ENCODE data around the gene KCNIP4. TPM values are rescaled to one million over a fixed set of nuclear protein-coding genes. Genes with fewer than 3 reads are reported as not detected.

KCNIP4 gene
- total and polyA plus RNA-seq, 10 of the 15 experiments (the other 5 are each of a cell fraction or from before 2014, with no cell fraction given), result 0.03 to 0.23 (median 0.13) TPM; not detected in 7

DNA sequence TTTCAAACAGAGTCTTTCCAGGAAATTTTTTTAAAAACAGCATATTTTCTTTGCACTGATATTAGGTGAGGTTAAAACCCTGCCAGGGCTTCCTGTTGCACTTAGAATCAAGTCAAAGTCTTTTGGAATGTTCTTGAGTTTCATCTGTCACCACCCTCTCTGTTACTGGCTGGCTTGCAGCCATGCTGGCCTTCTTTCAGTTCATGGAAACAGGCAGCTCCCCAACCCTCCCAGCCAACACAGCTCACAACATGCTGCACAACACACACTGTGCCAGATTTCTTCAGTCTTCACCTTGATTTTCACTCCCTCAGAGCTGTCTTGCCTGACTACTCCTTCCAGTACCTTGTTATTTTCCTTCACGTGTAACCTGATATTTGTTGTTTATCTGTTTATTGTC is 129.5 kb downstream of the KCNIP4 start:
- Histone ChIP-seq H2AFZ (ENCODE audit: control insufficient read depth, low read depth, low read length) (no peak overlapping the region), H3K27ac (ENCODE audit: control insufficient read depth, insufficient read depth) (no peak overlapping the region), H3K27me3 (replicated peaks in 1 of 2; ENCODE audit: control insufficient read depth in 2 of 2, insufficient read depth in 2 of 2, low read length in 1 of 2) (no peaks in the 10 kb centered on the region), H3K9ac (ENCODE audit: control insufficient read depth, insufficient read depth, low read length) (no peak overlapping the region), H3K36me3 (ENCODE audit: control insufficient read depth in 2 of 2, insufficient read depth in 2 of 2, low read length in 1 of 2) (no peaks in the 10 kb centered on the region), H3K4me2 (ENCODE audit: control insufficient read depth, insufficient read depth) (no peak overlapping the region), H3K4me1 (ENCODE audit: control insufficient read depth, insufficient read depth, low read length) (no peaks in the 10 kb centered on the region), H3K9me3 (replicated peaks; ENCODE audit: control insufficient read depth, insufficient read depth, low read length) (no peaks in the 10 kb centered on the region), H4K20me1 (ENCODE audit: control insufficient read depth, insufficient read depth) (no peaks in the 10 kb centered on the region), H3K79me2 (ENCODE audit: control insufficient read depth, insufficient read depth, low read length) (no peaks in the 10 kb centered on the region), H3K4me3 (no peak overlapping the region)
- in situ Hi-C loops (cut with MboI), result no loop called here
- DNase-seq (ENCODE audit: low read depth, low spot score) (no peak), FAIRE-seq (no peak), ATAC-seq (no peak)
- no TSS peak for BruUV-seq (replicated peaks)
- ChIA-PET SMC1A (ENCODE audit: uncharacterized antibody, unreplicated experiment) (no interaction called here), RAD21 (ENCODE audit: unreplicated experiment) (no interaction called here), CTCF (interaction anchor here (0.7 to 1.1 kb wide), 2 partner anchors 30 to 478 kb away, joined by 3 read pairs; no protein-coding TSS in a partner anchor), POLR2A (no interaction called here)
- TF ChIP-seq, protein P1, sequence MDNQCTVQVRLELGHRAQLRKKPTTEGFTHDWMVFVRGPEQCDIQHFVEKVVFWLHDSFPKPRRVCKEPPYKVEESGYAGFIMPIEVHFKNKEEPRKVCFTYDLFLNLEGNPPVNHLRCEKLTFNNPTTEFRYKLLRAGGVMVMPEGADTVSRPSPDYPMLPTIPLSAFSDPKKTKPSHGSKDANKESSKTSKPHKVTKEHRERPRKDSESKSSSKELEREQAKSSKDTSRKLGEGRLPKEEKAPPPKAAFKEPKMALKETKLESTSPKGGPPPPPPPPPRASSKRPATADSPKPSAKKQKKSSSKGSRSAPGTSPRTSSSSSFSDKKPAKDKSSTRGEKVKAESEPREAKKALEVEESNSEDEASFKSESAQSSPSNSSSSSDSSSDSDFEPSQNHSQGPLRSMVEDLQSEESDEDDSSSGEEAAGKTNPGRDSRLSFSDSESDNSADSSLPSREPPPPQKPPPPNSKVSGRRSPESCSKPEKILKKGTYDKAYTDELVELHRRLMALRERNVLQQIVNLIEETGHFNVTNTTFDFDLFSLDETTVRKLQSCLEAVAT (IDR thresholded peaks at IDR 0.05), result no peak
- no peak for TF ChIP-seq TARDBP (IDR thresholded peaks at IDR 0.05; ENCODE audit: borderline replicate concordance)
- TF ChIP-seq ZNF592 (IDR thresholded peaks at IDR 0.05), result no peak
- TF ChIP-seq EP300 (IDR thresholded peaks at IDR 0.05; ENCODE audit: borderline replicate concordance in 1 of 2, control insufficient read depth in 1 of 2, low read depth in 2 of 2, low read length in 2 of 2), result no peak
- TF ChIP-seq GATAD2B (conservative IDR thresholded peaks at IDR 0.05; ENCODE audit: low read depth), result no peak
- no peak for TF ChIP-seq RAD51 (IDR thresholded peaks at IDR 0.05)
- TF ChIP-seq, protein P2, sequence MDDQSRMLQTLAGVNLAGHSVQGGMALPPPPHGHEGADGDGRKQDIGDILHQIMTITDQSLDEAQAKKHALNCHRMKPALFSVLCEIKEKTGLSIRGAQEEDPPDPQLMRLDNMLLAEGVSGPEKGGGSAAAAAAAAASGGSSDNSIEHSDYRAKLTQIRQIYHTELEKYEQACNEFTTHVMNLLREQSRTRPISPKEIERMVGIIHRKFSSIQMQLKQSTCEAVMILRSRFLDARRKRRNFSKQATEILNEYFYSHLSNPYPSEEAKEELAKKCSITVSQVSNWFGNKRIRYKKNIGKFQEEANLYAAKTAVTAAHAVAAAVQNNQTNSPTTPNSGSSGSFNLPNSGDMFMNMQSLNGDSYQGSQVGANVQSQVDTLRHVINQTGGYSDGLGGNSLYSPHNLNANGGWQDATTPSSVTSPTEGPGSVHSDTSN (IDR thresholded peaks at IDR 0.05; ENCODE audit: insufficient replicate concordance, low read depth, low read length), result no peak
- TF ChIP-seq GABPA (IDR thresholded peaks at IDR 0.05; ENCODE audit: low read depth), result no peak
- TF ChIP-seq WRNIP1 (IDR thresholded peaks at IDR 0.05; ENCODE audit: borderline replicate concordance, low read depth, low read length), result no peak
- TF ChIP-seq CHD4 (IDR thresholded peaks at IDR 0.05), result no peak
- TF ChIP-seq SUZ12 (IDR thresholded peaks at IDR 0.05; ENCODE audit: unreplicated experiment), result no peak
- TF ChIP-seq LARP7 (IDR thresholded peaks at IDR 0.05), result no peak
- no peak for TF ChIP-seq ATF3 (IDR thresholded peaks at IDR 0.05; ENCODE audit: borderline replicate concordance, extremely low read depth, low read depth, low read length)
- TF ChIP-seq RB1 (IDR thresholded peaks at IDR 0.05; ENCODE audit: borderline replicate concordance), result no peak
- intact Hi-C loops (cut with micrococcal nuclease; ENCODE audit: unreplicated experiment), result no loop called here
- 0% methylated on average over 1 of the region's 1 CpG for WGBS (ENCODE audit: insufficient coverage, insufficient replicate concordance, low lambda C conversion rate, missing lambda C conversion rate)

All from GM12878 (cell line).